CD4-positive, alpha-beta T cell treated with Interferon alpha-2 for 1 hour (primary cell): ENCODE results near the gene ELP5.
A peak's percentile ranks its signal among the peaks of the same experiment; 100 is the strongest.

ENCODE experiments used
- DNase-seq, 2 donors: peaks; one replicate each; pipeline ENCODE4 v3.0.0-alpha.2; 2020 to 2022

The ELP5 gene

GRCh38 chr17:7219229-7219811, 32.7 kb upstream of the ELP5 start:
- no peak for DNase-seq

DNA sequence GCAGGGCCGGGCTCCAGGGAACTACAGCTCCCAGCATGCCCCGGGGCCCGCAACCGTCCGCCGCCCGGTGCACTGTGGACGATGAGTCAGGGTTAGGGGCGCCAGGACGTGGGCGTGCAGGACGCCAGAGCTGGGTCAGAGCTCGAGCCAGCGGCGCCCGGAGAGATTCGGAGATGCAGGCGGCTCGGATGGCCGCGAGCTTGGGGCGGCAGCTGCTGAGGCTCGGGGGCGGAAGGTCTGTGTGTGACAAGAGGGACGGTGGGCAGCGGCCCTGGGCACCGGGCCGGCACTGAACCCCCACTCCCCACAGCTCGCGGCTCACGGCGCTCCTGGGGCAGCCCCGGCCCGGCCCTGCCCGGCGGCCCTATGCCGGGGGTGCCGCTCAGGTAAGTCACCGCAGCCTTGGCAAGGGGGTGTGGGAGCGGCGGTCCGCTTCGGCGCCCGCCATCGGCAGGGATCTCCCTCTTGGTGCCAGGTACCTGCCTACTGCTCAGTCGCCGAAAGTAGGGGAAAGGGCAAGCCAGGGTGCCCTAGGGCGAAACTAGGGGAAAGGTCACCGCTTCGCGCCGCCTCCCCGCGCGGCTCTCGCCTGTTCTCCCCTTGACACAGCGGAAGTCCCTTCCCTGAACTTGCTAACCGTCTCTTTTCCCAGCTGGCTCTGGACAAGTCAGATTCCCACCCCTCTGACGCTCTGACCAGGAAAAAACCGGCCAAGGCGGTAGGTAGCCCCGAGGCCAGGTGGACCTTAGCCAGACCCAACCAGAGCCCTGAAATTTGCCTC, 32.0 kb upstream of the ELP5 start, which contains the start of the genes ACADVL and DLG4:
ACADVL (plus strand) TSS at position 127 of the 781 bp plus-strand sequence; CDS start at position 174, 47 bp downstream.
DLG4 (minus strand) TSS at position 25 of the 781 bp plus-strand sequence.
- peak; percentile 74 to 81 for DNase-seq

DNA sequence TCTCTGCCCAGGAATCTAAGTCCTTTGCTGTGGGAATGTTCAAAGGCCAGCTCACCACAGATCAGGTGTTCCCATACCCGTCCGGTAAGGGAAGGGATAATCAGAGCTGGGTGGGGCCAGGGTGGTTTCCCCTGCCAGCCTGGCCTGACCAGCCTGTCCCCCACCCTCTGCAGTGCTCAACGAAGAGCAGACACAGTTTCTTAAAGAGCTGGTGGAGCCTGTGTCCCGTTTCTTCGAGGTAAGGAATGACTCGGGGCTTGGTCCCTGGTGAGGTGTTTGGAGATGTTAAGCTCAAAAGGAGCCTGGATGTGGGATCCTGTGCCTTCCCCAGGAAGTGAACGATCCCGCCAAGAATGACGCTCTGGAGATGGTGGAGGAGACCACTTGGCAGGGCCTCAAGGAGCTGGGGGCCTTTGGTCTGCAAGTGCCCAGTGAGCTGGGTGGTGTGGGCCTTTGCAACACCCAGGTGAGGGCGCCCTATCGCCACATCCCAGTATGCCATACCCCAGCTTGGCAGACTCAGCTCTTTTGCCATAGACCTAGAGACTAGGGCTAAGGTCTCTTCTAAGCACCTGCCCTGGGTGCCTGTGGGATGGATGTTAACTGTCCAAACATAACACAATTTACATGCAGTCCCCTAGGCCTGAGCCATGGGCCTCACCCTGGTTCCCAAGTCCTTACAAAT, 31.3 kb upstream of the ELP5 start:
- DNase-seq: peak; percentile 67 to 71

GRCh38 chr17:7221278-7222092, 30.5 kb upstream of the ELP5 start:
- DNase-seq: no peak

DNA sequence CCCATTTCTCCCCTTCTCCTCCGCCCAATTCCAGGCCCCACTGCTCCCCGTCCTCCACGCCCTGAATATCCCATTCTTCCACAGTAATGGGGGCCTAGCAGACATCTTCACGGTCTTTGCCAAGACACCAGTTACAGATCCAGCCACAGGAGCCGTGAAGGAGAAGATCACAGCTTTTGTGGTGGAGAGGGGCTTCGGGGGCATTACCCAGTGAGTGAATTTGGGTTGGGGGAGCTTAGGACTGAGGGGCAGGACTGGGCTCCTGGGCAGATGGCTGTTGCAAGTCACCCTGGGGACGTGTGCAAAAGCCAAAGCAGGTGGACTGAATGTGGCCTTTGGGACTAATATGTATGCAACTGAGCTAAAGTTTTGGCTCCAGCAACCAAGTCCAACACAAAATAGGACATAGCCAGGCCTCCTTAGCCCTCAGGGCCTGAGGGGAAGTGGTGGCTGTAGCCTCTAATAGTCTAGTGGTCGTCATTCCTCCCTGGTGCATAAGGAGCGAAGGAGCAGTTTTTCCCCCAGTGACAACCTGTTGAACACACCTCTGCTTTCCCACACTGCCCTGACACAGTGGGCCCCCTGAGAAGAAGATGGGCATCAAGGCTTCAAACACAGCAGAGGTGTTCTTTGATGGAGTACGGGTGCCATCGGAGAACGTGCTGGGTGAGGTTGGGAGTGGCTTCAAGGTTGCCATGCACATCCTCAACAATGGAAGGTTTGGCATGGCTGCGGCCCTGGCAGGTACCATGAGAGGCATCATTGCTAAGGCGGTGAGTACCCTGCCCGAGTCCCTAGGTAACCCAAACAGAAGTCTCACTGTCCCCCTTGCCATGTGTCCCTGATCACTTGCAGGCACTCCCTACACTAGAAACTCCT, 29.7 kb upstream of the ELP5 start:
- DNase-seq: no peak

- no peak for DNase-seq
Observed at GRCh38 chr17:7222972-7223292, 29.1 kb upstream of the ELP5 start.

GRCh38 chr17:7223375-7223774, 28.6 kb upstream of the ELP5 start:
- no peak for DNase-seq

DNA sequence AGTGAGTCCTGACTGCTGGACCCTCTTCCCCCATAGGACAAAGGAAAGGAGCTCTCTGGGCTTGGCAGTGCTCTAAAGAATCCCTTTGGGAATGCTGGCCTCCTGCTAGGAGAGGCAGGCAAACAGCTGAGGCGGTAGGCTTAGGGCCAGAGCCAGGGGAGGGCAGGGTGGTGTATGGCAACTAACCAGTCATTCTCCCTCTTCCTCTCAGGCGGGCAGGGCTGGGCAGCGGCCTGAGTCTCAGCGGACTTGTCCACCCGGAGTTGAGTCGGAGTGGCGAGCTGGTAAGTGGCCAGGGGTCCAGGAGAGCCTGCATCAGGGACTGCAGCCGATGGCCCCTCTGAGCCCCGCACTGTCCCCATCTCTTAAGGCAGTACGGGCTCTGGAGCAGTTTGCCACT, 27.9 kb upstream of the ELP5 start:
- no peak for DNase-seq

GRCh38 chr17:7224661-7225111, 27.3 kb upstream of the ELP5 start:
- no peak for DNase-seq

DNA sequence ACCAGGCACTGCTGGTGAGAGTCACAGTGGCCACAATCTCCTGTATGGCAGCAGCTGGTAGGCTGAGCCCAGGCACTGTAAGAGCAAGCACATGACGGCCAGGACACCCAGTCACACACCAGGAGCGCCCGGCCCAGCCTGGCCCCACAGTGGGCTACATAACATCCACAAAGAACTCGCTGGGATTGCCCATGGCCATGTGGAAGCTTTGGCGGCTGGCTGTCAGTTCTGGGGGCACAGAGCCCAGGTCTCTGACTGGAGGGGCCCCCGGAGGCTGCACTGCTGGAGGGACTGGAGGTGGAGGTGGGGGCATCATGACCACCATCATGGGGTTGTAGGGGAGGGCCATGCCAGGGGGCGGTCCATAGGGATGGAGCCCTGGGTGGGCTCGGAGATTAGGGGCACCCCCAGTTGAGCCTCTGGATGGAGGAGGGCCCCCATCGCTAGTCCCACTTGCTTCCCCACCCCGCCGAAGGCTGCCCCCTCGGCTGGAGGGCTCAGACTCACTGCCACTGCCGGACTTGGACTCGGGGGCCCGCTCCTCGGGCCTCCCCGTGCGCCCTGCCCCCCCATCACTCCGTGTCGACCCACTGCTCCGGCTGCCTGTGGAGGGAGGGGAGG, 26.2 kb upstream of the ELP5 start:
- DNase-seq: no peak

DNA sequence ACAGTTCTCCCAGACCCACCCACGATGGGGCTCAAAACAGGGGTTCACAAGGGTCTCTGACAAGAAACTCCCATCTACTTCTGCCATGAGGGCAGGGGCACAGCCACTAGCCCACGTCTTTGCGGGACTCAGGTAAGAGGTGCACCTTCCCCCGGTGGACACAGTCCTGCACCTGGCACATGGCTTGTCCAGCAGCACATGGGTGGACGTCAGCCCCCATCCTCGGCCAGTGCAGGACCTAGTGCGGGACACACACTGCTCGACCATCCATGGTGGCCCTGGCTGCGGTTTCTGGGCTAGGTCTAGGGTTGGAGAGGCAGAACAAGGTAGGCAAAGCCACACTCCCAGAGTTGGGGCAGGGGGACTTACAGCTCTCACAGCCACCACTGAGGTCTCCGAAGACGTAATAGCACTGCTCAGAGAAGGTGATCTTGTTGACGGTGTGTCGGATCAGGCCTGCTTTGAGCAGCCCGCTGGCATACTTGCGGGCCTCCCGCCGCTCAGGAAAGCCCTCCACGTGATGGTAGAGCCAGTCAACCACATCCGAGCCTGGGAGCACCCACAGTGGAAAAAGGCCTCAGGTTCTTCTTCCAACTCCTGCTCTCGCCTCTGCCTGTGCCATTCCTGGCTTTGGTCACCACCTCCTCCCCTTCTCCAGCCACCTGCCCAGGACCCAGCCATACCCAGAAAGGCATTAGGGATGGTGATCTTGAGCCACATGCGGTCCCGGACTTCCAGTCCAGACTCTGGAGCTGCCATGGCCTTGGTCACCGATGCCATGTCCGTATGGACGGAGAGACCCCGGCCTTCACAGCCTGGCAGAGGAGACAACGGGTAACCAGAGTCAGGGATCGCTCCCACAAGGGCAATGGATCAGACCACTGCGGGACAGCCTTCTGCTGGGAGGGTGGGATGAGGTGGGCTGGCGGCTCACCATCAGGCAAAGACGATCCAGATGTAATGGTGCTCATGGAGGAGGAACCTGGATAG, 25.0 kb upstream of the ELP5 start:
- no peak for DNase-seq

GRCh38 chr17:7228920-7229319, 23.1 kb upstream of the ELP5 start:
- DNase-seq: no peak

DNA sequence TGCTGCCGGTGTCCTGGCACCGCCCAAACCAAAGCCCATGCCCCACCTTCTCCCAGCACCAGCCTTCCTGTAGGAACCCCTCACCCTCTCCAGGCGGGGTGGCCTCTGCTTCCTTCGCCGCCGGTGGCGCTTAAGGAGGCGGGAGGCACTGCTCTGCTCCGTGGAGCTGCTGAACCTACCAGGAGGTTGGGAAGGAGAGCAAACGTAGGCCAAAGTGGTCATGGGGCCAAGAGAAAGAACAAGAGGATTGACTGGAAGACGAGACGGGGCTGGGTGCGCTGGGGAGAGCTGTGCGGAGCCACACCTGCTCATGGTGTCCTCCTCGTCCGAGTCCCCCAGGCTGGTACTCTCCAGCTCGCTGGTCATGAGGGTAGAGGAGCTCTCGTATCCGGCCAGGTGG, 22.5 kb upstream of the ELP5 start:
- no peak for DNase-seq

GRCh38 chr17:7232114-7232513, 19.9 kb upstream of the ELP5 start:
- DNase-seq: no peak

DNA sequence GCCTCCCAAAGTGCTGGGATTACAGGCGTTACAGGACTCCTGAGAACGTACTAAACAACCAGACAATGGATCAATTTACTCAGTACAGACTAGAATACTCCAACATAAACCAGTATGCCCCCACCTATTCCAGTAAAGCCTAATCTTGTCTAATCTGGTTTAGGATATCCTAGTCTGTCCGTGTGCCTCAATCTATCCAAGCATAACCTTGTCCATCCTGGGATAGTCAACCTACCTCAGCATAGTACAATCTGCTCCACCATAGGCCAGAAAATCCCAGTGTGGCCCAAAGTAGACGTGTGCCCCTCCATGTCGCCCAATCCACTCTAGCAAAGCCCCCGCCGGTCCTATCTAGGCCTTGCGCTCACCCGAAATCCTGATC, 18.3 kb upstream of the ELP5 start:
- no peak for DNase-seq

DNA sequence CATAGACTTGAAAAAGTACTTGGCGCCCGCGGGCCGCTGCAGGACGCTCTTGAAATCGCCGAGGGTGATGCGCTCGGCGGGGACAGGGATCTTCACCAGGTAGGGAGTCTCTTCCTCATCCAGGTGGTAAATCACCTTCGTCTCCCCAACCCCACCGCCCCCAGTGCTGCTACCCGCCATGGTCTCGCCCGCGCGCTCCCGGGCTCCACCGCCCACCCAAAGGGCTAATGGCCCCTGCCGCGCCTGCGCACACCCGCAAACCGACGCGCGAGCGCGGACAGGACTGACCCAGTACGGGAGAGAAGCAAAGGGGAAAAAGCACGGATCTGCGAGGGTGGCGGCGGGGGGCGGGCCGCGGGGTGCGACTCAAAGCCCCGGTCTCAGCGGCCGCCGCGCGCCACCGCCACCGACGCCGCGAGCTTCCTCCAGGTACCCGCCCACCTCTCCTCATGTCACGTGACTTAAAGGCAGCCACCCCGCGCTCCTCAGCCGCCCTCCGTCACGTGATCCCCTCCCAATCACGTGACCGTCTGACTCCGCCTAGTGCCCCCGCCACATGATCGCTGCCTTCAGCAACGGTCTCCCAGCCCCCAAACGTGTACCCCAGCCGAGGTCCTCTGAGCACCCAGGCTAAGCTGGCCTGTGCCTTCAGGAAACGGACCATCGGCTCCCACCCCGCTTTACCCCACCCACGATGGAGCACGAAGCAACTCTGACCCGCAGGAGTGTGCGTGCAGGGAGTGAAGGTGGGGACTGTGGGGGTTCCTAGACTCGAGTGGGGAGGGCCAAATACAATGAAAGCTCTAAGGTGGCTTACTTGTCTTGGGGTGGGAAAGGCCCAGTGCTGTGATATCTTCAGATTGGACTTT, 17.7 kb upstream of the ELP5 start, which contains the start of gene DVL2:
DVL2 (minus strand) TSS at position 435 of the 869 bp plus-strand sequence; CDS start at position 180, 255 bp downstream.
- DNase-seq: peak; percentile 94 to 96

DNA sequence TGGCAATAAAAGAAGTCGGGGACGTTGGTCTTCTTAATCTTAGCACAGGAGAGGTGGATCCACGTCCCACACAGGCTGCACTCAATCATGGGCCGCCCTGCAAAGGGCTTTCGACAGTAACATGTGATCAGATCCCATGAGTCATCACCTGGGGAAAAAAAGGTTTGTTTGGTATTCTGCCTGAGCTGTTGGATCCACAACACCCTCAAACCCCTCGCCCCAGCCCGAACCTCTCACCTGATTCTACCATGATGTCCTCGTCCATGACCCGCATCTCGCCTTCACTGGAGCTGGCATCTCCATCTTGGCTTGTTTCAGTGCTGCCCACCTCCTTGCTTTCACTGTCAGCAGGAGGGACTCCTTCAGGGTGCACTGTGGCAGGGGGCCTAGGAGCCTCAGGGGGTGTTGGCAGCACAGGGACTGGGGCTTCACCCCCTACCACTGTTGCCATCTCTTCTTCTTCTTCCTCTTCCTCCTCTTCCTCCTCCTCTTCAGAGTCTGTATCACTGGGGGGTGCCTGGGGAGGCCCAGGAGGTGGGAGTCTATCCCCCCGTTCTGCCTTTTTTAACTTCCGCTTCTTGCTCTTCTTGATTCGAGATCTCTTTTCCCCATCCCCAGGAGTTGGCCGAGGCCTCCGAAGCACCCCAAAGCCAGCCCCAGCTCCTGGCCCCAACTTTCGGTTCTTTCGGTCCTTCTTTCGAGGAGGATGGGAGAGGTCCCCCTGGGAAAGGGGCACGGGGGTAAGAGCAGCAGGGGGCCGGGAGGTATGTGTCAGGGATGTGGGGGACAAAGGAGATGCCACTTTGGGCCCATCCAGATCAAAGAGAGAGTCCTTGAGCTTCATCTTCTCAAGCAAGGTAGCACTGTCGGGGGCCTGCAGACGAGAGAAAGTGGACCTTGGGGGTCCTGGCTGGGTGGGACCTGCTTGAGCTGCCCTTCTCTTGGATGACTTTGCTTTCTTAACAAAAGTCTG, 16.0 kb upstream of the ELP5 start:
- DNase-seq: no peak

DNA sequence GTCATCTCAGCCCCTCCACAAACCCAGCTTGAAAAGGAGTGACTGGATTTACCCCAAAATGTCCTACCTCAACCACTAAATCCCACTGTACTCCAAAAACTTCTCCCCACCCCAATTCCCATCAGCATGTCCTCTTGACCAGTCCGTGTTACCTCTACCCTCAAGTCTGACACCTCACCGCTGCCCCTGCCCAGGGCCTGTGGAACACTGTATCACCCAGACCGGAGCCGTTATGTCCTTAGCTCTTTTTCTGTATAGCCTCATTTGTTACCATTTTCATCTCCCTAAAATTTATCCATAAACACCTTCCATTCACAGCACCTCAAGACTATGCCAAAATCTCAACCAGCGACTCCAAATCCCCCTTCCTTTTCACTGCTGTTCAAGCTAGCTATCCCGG, 15.2 kb upstream of the ELP5 start:
- no peak for DNase-seq
